H54 (cell line): Measurements from ENCODE around the gene FAM228B.

Source experiments
- DNase-seq: peaks from one replicate; pipeline ENCODE4 v3.0.0; 2011; ENCODE audit warnings: low spot score, mixed read lengths; ENCODE audit not compliant: insufficient read length
- FAIRE-seq: peaks from 3 replicates; lab custom pipeline; 2011; peaks lifted over from hg19 to GRCh38; lab: Jason Lieb, UNC
- POLR2A ChIP-seq: IDR thresholded peaks from 2 replicates; pipeline ENCODE4 v1.6.1; 2011; ENCODE audit warnings: low read depth, mild to moderate bottlenecking, low read length

FAM228B gene

DNA sequence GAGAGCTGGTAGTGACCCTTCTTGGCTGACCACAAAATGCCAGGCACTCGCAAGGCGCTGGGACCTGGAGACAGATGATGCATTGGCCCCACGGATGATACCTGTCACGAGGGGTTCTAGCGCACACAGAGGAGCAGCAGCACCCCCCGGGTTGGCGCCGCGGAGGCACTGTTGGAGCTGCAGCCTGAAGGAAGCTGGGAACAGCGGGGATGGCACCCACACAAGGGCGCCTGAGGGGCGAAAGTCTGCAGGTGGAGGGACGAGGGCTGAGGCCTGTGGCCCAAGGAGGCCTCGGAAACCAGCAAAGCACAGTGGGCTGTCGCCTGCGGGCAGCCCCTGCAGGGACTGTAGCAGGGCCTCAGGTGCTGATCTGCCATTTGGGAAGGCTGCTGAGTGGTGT lies 85.2 kb downstream of the FAM228B start:
- FAIRE-seq, result no peak
- TF ChIP-seq POLR2A, result no peak

GRCh38 chr2:24209389-24210105 lies 86.3 kb downstream of the FAM228B start:
- no peak for TF ChIP-seq POLR2A
- no peak for DNase-seq
- no peak for FAIRE-seq

More for the DNA sequence above, 85.2 kb downstream of the FAM228B start:
- DNase-seq, result no peak

DNA sequence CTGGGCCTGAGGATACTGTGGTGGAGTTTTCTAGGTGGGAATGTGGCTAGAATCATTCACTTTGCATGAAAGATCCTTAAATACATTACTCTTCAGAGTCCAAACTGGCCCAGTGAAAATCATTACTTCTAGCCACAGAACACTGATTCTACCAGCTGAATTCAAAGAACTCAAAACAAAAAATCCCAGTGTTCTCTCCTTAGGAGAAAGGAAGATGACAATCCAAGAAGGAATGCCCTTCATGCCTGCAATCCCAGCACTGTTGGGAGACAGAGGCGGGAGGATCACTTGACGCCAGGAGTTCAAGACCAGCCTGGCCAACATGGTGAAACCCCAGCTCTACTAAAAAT lies 86.8 kb downstream of the FAM228B start:
- no peak for TF ChIP-seq POLR2A
- FAIRE-seq, result no peak
- no peak for DNase-seq

- DNase-seq (no peak), FAIRE-seq (no peak)
- no peak for TF ChIP-seq POLR2A
Observed at GRCh38 chr2:24210723-24211122, 87.5 kb downstream of the FAM228B start.

- TF ChIP-seq POLR2A, result no peak
- no peak for FAIRE-seq
- no peak for DNase-seq
Observed at GRCh38 chr2:24211408-24211807, 88.1 kb downstream of the FAM228B start.

DNA sequence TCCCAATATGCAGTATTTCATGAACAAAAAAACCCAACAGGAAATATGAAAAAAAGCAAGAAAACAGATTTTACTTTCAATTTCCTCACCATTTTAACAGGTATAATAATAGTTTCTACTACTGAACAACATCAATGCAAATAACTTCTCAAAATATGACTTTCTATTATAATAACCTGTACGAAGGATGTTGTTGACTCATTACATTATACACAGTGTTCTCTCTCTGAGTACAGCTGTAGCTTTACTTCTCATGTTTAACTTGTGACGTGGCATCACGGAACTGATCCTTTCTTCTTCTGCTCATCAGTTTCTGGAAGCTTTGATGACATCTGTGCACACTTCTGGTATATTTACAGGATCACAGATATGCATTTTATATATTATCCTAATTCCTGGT lies 91.6 kb downstream of the FAM228B start:
- no peak for FAIRE-seq
- TF ChIP-seq POLR2A, result no peak
- DNase-seq, result no peak
